Measurements from ENCODE around the gene ARL2BP. TPM values are rescaled to one million over a fixed set of nuclear protein-coding genes. Genes with fewer than 3 reads are reported as not detected.

ARL2BP gene
- total and polyA plus RNA-seq, 2 of the 4 experiments (the other 2 are of a cell fraction): 46.9 to 73.7 TPM

DNA sequence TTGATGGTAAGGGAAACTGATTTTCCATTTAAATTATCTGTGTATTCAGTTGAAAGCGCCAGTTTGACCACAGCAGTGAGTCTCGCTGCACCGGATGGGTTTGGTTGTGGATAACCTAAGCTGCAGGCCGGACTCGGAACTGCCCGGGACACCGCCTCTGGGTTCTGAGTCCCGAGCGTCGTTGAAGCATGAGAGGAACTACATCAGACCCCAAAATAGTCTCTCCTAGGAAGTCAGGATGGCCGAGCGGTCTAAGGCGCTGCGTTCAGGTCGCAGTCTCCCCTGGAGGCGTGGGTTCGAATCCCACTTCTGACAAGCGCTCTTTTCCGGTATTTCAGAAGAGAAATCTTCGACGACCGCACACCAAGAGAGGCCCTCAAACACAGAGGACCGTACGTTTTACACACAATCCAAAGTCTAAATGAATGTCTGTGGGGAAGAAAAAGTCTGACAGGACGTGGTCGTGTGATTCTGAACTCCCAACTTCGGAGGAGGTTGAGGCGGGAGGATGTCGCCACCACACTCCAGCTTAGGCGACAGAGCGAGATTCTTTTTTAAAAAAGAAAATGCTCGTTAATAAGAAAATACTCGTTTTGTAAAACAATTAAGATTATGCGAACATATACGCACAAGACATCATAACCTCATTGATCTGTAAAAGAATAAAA, 54.8 kb downstream of the ARL2BP start:
- H3K9me3 ChIP-seq (ENCODE audit: control insufficient read depth, insufficient read depth, low read length): no peaks in the 10 kb centered on the region
- intact Hi-C loops (cut with micrococcal nuclease): loop anchor here (1.0 to 2.0 kb wide), 7 partner anchors 55 to 216 kb away; partner anchors contain the start of genes ARL2BP, CPNE2, PSME3IP1 and RSPRY1
- no peak overlapping the region for H4K91ac ChIP-seq (ENCODE audit: insufficient read depth, low read depth, low read length)
- H4K8ac ChIP-seq (ENCODE audit: low read depth in 2 of 2, low read length in 2 of 2): no peak overlapping the region; a peak in 1 of 4 replicates
- in situ Hi-C loops (cut with MboI; ENCODE audit: low sequenced_read_pairs): loop anchor here (5.0 to 10.0 kb wide), 3 partner anchors 117 to 222 kb away; no protein-coding TSS in a partner anchor
- DNase-seq (peak; percentile 97), ATAC-seq (ENCODE audit: low read depth) (peak; percentile 86)
- H2BK15ac ChIP-seq (ENCODE audit: low read depth, low read length): no peak overlapping the region
- peak overlapping the region; percentile 19 for H3K27ac ChIP-seq (ENCODE audit: insufficient read depth, low read length)
- no peaks in the 10 kb centered on the region for H3K79me1 ChIP-seq (ENCODE audit: low read depth in 1 of 2, low read length in 2 of 2)
- no peak overlapping the region for H3K4ac ChIP-seq (ENCODE audit: low read depth, low read length)
- H3K27me3 ChIP-seq (ENCODE audit: control insufficient read depth, insufficient read depth, low read length): peaks cover 9% of the 10 kb centered on the region
- H3K4me3 ChIP-seq (ENCODE audit: insufficient read depth, low read depth, low read length): peak overlapping the region; percentile 64
- 0 out of 2 replicates have a peak overlapping the region, but pooled peaks have one; percentile 20 for H3K14ac ChIP-seq (replicated peaks; ENCODE audit: low read depth, low read length)
- dilution Hi-C loops (cut with HindIII; ENCODE audit: low sequenced_read_pairs, unreplicated experiment): no loop called here
- peaks cover 3% of the 10 kb centered on the region; the same call in 1 of the 2 replicates for H3K4me1 ChIP-seq (ENCODE audit: control insufficient read depth, insufficient read depth, low read length)
- peak overlapping the region; percentile 83 for H3K4me2 ChIP-seq (ENCODE audit: low read depth, low read length)
- H3K9ac ChIP-seq (ENCODE audit: low read depth, low read length): peak overlapping the region; percentile 35; the same call in 1 of the 2 replicates
- ChIA-PET POLR2A (ENCODE audit: unreplicated experiment) (no interaction called here), CTCF (interaction anchor here (0.7 to 4.0 kb wide), 5 partner anchors 8 to 123 kb away, joined by 3 to 30 read pairs (median 4); no protein-coding TSS in a partner anchor)
- H2AFZ ChIP-seq (replicated peaks; ENCODE audit: low read length, poor library complexity): peak overlapping the region; percentile 89
- H3K9me1 ChIP-seq (ENCODE audit: insufficient read depth, low read length): no peaks in the 10 kb centered on the region
- H2BK20ac ChIP-seq (ENCODE audit: low read depth, low read length): no peak overlapping the region
- no peak overlapping the region for H2BK120ac ChIP-seq (ENCODE audit: low read depth, low read length)
- 2% methylated on average over 13 of the region's 35 CpGs; no CpG with 5 or more reads in 1 of the 2 experiments for WGBS, 2 experiments (ENCODE audit: extremely low coverage in 2 of 2, insufficient read length in 1 of 2)
- no peak overlapping the region for H3K56ac ChIP-seq (ENCODE audit: extremely low read depth, insufficient read depth, low read length)
- no TSS peak for BruUV-seq (replicated peaks)
- no peak overlapping the region for H2AK5ac ChIP-seq (ENCODE audit: low read depth, low read length)
- no peak overlapping the region for H3K18ac ChIP-seq (ENCODE audit: low read depth, low read length)
- no peak overlapping the region for H4K5ac ChIP-seq (ENCODE audit: low read depth, low read length)
- peaks cover 5% of the 10 kb centered on the region for H4K20me1 ChIP-seq (ENCODE audit: insufficient read depth, low read length)
- H3K23ac ChIP-seq (ENCODE audit: low read depth, low read length): no peak overlapping the region
- no peak overlapping the region for H2BK5ac ChIP-seq (ENCODE audit: low read depth, low read length, poor library complexity, severe bottlenecking)
- H3K36me3 ChIP-seq (ENCODE audit: control insufficient read depth, insufficient read depth, low read length): no peaks in the 10 kb centered on the region
- H2AK9ac ChIP-seq (replicated peaks; ENCODE audit: low read depth, low read length, poor library complexity): no peak overlapping the region
- TF ChIP-seq SMC3 (IDR thresholded peaks at IDR 0.05; ENCODE audit: low read depth, low read length) (no peak), RCOR1 (IDR thresholded peaks at IDR 0.05; ENCODE audit: insufficient replicate concordance, low read length) (no peak), CEBPB (IDR thresholded peaks at IDR 0.05; ENCODE audit: low read depth, low read length) (no peak; the same call in 1 of the 2 replicates), CHD1 (IDR thresholded peaks at IDR 0.05; ENCODE audit: low read depth, low read length) (peak; percentile 61; the same call in 1 of the 2 replicates), RAD21 (IDR thresholded peaks at IDR 0.05; ENCODE audit: low read length) (no peak), ELK1 (IDR thresholded peaks at IDR 0.05; ENCODE audit: borderline replicate concordance, low read depth, low read length) (no peak), POLR2A (IDR thresholded peaks at IDR 0.05; ENCODE audit: low read depth, low read length) (no peak), MAZ (IDR thresholded peaks at IDR 0.05; ENCODE audit: borderline replicate concordance, low read depth, low read length) (no peak), MXI1 (IDR thresholded peaks at IDR 0.05; ENCODE audit: borderline replicate concordance, low read depth, low read length) (no peak), RFX5 (IDR thresholded peaks at IDR 0.05; ENCODE audit: low read depth, low read length) (no peak), NFE2L2 (IDR thresholded peaks at IDR 0.05; ENCODE audit: low read depth, low read length) (no peak), FOS (IDR thresholded peaks at IDR 0.05; ENCODE audit: low read depth, low read length) (peak; percentile 96)
- TF ChIP-seq, protein P1, sequence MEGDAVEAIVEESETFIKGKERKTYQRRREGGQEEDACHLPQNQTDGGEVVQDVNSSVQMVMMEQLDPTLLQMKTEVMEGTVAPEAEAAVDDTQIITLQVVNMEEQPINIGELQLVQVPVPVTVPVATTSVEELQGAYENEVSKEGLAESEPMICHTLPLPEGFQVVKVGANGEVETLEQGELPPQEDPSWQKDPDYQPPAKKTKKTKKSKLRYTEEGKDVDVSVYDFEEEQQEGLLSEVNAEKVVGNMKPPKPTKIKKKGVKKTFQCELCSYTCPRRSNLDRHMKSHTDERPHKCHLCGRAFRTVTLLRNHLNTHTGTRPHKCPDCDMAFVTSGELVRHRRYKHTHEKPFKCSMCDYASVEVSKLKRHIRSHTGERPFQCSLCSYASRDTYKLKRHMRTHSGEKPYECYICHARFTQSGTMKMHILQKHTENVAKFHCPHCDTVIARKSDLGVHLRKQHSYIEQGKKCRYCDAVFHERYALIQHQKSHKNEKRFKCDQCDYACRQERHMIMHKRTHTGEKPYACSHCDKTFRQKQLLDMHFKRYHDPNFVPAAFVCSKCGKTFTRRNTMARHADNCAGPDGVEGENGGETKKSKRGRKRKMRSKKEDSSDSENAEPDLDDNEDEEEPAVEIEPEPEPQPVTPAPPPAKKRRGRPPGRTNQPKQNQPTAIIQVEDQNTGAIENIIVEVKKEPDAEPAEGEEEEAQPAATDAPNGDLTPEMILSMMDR (conservative IDR thresholded peaks at IDR 0.05; ENCODE audit: low read depth, low read length): no peak; the same call in 1 of the 2 replicates
- TF ChIP-seq, protein P2, sequence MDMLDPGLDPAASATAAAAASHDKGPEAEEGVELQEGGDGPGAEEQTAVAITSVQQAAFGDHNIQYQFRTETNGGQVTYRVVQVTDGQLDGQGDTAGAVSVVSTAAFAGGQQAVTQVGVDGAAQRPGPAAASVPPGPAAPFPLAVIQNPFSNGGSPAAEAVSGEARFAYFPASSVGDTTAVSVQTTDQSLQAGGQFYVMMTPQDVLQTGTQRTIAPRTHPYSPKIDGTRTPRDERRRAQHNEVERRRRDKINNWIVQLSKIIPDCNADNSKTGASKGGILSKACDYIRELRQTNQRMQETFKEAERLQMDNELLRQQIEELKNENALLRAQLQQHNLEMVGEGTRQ (IDR thresholded peaks at IDR 0.05; ENCODE audit: low read depth, low read length): no peak; the same call in 1 of the 2 replicates
